HL-60/S4 treated with phorbol 12-myristate 13-acetate at 8.2 ng/mL for 4 days and 3 days (cell line): ENCODE results near the gene FLT1.

Source experiments
- in situ Hi-C: fragments of 300-500 bp; cut with MboI; formaldehyde crosslinking; loops from 2 replicates; pipeline ENCODE4 v1.15.0; 2022; ENCODE audit warnings: low sequenced_read_pairs

FLT1 gene

GRCh38 chr13:28324181-28324789 is 170.6 kb downstream of the FLT1 start:
- in situ Hi-C loops = loop anchor here (25.0 kb wide), 2 partner anchors 313 to 463 kb away; no protein-coding TSS in a partner anchor

- in situ Hi-C loops = loop anchor here (25.0 kb wide), 2 partner anchors 315 to 465 kb away; no protein-coding TSS in a partner anchor
Observed at GRCh38 chr13:28322256-28322905, 172.5 kb downstream of the FLT1 start.

GRCh38 chr13:28321756-28322155 is 173.2 kb downstream of the FLT1 start:
- in situ Hi-C loops = loop anchor here (25.0 kb wide), 2 partner anchors 316 to 466 kb away; no protein-coding TSS in a partner anchor

GRCh38 chr13:28320884-28321574 is 173.9 kb downstream of the FLT1 start:
- in situ Hi-C loops = loop anchor here (25.0 kb wide), 2 partner anchors 316 to 466 kb away; no protein-coding TSS in a partner anchor

- in situ Hi-C loops = loop anchor here (25.0 kb wide), 2 partner anchors 317 to 467 kb away; no protein-coding TSS in a partner anchor
Observed at GRCh38 chr13:28320209-28320608, 174.7 kb downstream of the FLT1 start.

- in situ Hi-C loops = loop anchor here (25.0 kb wide), 2 partner anchors 318 to 468 kb away; no protein-coding TSS in a partner anchor
Observed at GRCh38 chr13:28319528-28319927, 175.4 kb downstream of the FLT1 start.

- in situ Hi-C loops = loop anchor here (25.0 kb wide), 2 partner anchors 319 to 469 kb away; no protein-coding TSS in a partner anchor
Observed at GRCh38 chr13:28318496-28318895, 176.4 kb downstream of the FLT1 start.

GRCh38 chr13:28316836-28317235 is 178.1 kb downstream of the FLT1 start:
- in situ Hi-C loops = loop anchor here (25.0 kb wide), 2 partner anchors 320 to 470 kb away; no protein-coding TSS in a partner anchor

GRCh38 chr13:28316129-28316528 is 178.8 kb downstream of the FLT1 start:
- in situ Hi-C loops = loop anchor here (25.0 kb wide), 2 partner anchors 321 to 471 kb away; no protein-coding TSS in a partner anchor

- in situ Hi-C loops = loop anchor here (25.0 kb wide), 2 partner anchors 322 to 472 kb away; no protein-coding TSS in a partner anchor
Observed at GRCh38 chr13:28314879-28315278, 180.0 kb downstream of the FLT1 start.

GRCh38 chr13:28313579-28313978 is 181.3 kb downstream of the FLT1 start:
- in situ Hi-C loops = loop anchor here (25.0 kb wide), 2 partner anchors 324 to 474 kb away; no protein-coding TSS in a partner anchor

- in situ Hi-C loops = loop anchor here (25.0 kb wide), 2 partner anchors 331 to 481 kb away; no protein-coding TSS in a partner anchor
Observed at GRCh38 chr13:28306325-28306724, 188.6 kb downstream of the FLT1 start.

- in situ Hi-C loops = loop anchor here (25.0 kb wide), 2 partner anchors 335 to 485 kb away; no protein-coding TSS in a partner anchor
Observed at GRCh38 chr13:28301839-28302238, 193.1 kb downstream of the FLT1 start.

GRCh38 chr13:28299916-28300315 is 195.0 kb downstream of the FLT1 start:
- in situ Hi-C loops = loop anchor here (25.0 kb wide), 2 partner anchors 337 to 487 kb away; no protein-coding TSS in a partner anchor

- in situ Hi-C loops = no loop called here
Observed at GRCh38 chr13:28297341-28297740, 197.6 kb downstream of the FLT1 start.

- in situ Hi-C loops = no loop called here
Observed at GRCh38 chr13:28286263-28286662, 208.7 kb downstream of the FLT1 start.

GRCh38 chr13:28283600-28283999 is 211.3 kb downstream of the FLT1 start:
- in situ Hi-C loops = no loop called here

GRCh38 chr13:28282451-28282850 is 212.5 kb downstream of the FLT1 start:
- in situ Hi-C loops = no loop called here

GRCh38 chr13:28273919-28274318 is 221.0 kb downstream of the FLT1 start:
- in situ Hi-C loops = no loop called here

GRCh38 chr13:28271056-28271840 is 223.7 kb downstream of the FLT1 start:
- in situ Hi-C loops = no loop called here
